GM19023 (cell line): ENCODE data around the gene YARS1.

Experiments
- ATAC-seq: cut with Tn5 transposase; IDR thresholded peaks from one replicate; pipeline ENCODE4 v1.9.1; 2021; ENCODE audit warnings: mild to moderate bottlenecking, moderate library complexity; ENCODE audit not compliant: unreplicated experiment

The YARS1 gene

GRCh38 chr1:32766328-32766972 is 50.7 kb downstream of the YARS1 start:
- no peak for ATAC-seq

DNA sequence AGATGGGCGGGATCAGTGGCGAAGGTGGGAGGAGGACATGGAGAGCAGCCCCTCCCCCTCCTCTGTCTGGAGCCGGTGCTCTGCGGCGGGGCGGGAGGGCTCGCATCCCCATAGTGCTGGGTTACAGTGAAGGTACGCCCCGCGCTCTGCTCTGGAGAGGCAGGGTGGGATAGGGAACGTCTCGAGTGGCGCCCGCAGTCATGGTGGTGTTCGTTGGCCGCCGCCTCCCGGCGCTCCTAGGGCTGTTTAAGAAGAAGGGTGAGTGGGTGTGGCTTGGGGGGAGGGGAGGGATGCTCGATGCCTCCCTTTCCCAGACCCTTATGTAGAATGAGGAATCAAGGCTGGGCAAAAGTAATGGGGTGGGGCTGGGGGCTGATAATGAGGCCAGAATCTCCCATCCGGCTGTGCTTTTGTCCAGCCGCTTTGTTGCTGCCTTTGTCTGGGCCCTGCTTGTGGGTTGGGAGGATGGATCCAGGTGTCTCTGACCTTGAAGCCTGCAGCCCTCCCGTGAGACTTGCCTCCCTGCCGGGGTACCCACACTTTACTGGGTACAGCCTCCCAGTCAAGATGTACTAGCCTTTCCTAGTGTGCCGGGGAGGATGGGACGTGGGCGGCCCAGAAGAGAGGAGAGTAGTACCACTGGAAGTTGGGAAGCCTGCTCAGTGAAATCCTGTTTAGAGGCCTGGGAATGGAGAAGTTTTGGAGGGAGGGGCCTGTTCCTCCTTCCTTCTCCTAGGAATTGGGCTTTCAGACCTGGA is 51.4 kb downstream of the YARS1 start:
- ATAC-seq: no peak

GRCh38 chr1:32764826-32765569 is 52.2 kb downstream of the YARS1 start:
- no peak for ATAC-seq

- no peak for ATAC-seq
Observed at GRCh38 chr1:32763221-32763620, 53.9 kb downstream of the YARS1 start.

- no peak for ATAC-seq
Observed at GRCh38 chr1:32761936-32762335, 55.2 kb downstream of the YARS1 start.

GRCh38 chr1:32761253-32761877 is 55.8 kb downstream of the YARS1 start:
- ATAC-seq: no peak

DNA sequence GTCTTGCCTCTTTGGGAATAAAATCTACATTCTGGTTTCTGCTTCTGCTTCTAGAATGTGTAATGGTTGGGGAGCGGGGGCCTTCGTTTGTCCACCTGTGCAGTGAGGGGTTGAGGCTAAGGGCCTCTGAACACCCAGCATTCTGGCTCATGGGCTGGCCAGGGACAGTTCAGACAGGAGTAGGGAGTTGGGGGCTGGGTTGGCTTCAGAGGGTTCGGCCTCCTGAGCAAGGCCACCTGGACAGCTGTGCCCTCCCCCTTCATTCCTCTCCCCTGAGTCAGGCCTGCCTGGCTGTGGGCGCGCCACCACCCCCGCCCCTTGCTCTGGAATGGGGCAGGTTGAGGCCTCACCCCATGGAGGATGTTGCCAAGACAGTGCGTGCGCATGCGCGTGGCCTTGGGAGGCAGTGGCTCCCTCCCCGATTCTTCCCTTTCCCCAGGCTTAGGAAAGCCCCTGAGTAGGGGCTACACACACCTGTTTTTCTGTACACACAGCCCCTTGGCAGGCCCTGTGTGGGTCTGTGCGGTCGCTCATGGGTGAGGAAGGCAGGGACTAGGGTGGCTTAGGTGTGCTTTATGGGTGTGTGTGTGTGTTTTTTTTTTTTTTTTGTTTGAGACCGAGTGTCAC is 57.0 kb downstream of the YARS1 start:
- ATAC-seq: no peak

DNA sequence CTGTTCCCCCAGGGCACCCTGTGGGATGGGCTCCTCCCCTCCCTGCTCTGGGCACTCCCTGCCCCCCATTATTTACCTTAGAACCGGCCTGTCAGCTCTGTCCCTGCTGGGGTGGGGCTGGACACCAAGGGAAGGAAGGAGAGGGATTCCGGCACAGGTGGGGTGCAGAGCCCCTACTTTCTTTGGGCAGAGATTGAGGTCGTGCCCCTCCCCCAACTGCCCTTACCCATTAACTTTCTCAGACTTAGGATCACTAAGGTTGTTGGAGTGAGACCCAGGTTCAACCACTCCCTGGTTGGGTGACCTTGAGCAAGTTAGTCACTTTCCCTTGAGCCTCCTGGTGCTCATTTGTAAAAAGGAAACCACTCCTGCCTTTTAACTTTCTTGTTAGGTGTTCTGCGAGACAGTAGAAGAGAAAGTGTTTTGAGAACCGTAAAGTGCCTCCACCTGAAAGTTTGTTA is 57.6 kb downstream of the YARS1 start:
- ATAC-seq: no peak

DNA sequence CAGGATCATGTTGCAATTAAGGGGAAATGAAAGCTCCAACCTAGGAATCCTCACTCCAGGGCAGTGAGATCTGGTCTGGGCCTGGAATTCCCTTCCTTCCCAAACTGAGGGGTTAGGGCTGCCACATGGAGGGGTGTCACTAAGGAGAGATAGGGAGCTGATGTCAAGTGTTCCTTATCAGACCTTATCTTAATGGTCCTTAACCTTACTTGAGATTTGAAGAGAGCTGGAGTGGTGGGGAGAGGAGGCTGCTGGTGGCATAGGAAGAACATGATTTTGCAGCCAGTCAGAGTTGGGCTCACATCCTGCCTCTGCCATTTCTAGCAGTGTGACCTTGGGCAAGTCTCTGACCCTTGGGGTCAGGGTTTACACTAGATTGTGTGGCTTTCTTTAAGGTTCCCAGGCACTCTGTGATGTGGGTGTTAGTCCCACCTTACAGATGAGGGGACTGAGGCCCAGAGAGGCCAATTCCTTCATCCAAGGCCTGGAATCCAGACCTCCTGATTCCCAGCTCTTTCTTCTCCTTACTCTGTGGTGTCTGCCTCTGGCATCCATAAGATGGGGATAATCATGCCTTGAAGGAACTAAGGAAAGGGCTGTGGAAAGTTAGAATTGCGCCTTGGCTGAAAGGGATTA is 58.2 kb downstream of the YARS1 start:
- no peak for ATAC-seq

DNA sequence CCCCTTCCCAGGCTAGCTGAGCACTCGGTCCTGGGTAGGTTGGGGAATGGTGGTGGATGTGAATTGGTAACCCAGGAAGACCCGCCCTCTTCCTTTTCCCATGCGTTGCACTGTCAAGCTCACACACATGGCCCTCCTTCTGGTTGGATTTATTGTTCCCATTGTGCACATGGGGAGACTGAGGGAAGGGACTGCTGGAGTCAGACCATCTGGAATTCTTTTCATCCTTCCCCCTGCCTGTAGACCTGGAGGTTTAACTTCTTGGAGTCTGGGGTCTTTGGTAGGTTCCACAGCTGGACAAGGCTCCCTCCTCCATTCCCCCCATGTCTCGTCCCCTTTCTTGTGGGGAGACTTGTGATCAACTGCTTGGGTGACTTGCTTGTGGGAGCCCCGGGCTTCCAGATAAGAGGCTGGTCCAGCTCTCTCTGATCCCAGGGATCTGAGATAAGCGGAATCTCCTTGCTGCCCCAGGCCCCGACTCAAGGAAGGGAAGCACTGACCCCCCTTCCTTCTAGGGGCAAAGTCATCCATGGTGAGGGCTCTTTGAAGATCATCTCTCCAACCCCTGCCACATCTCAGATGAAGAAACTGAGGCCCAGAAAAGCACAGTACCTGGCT is 58.9 kb downstream of the YARS1 start:
- no peak for ATAC-seq

GRCh38 chr1:32757213-32757895 is 59.8 kb downstream of the YARS1 start:
- no peak for ATAC-seq

DNA sequence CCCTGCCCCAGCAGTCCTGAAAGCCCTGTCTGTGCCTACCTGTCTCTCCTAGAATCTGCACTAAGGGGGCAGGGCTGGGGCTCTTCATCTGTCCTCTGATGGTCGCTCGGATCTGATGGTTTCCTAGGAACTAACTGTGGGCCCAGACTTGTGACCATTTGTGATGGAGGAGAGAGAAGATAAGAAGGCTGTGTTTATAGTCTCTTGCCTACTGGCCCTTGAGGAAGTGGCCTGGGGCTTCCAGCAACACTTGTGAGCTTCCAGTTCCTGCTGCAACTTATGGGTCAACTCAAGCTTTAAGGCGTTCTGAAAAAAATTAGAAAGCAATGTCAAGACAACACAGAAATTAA is 61.4 kb downstream of the YARS1 start:
- no peak for ATAC-seq

DNA sequence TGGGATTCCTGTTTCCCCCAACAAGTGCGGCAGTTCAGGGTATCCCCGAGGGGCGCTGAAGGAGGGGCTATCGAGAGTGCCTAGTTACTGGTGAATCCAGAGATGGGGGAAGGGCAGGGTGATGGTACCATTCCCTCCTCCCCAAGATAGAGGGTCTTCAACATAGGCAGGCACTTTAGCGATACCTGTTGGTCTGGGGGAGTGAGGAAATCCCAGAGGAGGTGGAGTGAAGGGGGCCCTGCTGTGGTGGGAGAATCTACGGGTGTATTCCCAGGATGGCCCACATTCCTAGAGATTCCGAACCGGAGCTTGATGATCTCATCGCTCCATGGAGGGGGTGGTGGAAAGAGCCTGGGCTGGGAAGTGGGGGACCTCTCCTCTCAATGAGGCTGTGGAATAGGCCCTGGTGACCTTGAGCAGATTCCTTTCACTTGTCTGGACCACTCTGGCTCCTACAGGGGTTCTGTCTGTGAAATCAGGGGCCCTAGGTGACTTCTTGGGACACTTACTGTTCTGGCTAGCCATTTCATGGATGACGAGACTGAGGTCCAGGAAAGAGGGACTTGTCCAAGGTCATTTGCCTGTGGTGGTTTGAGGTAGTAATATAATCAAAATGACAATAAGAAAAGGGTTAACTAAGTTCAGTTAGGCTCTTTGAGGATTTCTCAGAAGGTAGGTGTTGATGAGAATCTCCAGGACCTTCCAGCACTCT is 61.9 kb downstream of the YARS1 start:
- no peak for ATAC-seq

GRCh38 chr1:32754317-32755097 is 62.7 kb downstream of the YARS1 start:
- ATAC-seq: no peak

DNA sequence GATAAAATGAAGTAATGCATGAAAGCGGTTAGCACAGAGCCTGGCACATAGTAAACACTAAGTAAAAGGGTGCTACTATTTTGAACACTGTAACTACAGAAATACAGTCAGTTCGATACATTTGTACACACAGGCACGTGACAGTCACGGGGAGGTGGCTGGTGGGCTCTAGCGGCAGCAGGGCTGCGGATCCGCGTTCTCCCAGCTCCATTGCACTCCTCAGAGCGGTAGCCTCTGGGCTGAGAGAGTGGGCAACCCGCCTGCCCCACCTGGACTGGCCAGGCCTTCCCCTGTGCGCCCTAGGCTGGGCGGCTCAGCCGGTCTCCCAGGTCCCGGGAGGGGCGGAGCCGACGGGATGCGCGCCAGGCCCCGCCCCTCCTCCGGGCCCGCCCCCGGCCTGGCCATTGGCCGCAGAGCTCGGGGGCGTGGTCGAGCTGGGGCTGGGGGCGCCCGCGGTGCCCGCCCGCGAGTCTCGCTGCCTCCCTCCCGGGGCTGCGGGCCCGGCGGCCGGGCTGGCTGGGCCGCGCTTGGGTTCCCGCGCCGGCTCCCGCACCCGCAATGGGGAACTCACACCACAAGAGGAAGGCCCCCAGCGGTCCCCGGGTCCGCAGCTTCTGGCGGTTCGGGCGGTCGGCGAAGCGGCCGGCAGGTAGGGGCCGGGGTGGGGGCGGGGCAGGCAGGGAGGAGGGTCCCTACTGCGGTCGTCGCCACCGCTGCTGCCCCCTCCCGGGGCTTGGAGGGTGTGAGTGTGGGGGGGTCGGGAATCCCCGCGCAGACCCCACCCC is 63.4 kb downstream of the YARS1 start:
- no peak for ATAC-seq

DNA sequence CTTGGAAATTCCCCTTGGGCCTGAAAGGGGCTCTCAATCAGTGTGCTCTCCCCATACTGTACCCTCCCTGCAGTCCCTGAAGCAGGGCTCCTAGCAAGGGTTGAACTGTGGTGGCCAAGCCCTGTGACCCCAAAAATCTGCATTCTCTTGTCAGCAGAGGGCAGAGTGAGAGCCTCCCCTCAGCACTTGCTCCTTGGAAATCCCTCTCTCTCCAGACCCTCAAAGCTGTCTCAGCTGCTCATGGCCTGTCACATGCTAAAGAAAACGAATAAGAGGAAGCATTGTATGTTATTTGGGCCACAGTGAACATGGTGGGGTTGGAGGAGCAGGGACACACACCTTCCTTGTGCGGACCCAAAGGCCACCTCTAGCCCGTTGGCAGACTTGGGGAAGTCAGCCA is 67.4 kb downstream of the YARS1 start:
- ATAC-seq: no peak

DNA sequence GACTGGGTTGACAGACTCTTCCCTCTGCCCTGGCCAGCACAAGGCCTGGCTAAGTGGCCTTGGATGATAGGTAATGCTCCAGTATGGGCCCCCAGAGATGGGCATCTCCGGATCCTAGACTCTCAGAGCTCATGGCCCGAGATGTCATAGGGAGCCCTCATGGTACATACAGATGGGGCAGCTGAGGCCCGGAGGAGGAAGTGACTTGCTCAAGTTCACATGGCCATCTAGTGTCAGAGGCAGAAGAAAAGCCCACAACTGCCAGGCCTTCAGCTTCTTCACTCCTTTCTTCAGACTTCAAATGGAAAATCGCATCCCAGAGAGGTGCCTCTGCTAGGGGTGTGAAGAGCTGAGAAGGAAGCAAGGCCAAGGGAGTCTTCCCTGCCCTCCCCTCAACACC is 67.8 kb downstream of the YARS1 start:
- no peak for ATAC-seq
